Left kidney (tissue), 2 donors: ENCODE results near the gene PRR15L. TPM values are rescaled to one million over a fixed set of nuclear protein-coding genes. Genes with fewer than 3 reads are reported as not detected.
A peak's percentile ranks its signal among the peaks of the same experiment; 100 is the strongest.

ENCODE experiments used
- DNase-seq: peaks from one replicate; pipeline ENCODE4 v3.0.0-alpha.2; 2013
- polyA plus RNA-seq: library from polyadenylated mRNA; unstranded; fragments of 120-200 nt; gene quantifications from one replicate; pipeline ENCODE4 v1.2.1, GENCODE V29; 2013; ENCODE audit not compliant: insufficient read length

Gene PRR15L
- polyA plus RNA-seq, 1 donor = 17.7 TPM

DNA sequence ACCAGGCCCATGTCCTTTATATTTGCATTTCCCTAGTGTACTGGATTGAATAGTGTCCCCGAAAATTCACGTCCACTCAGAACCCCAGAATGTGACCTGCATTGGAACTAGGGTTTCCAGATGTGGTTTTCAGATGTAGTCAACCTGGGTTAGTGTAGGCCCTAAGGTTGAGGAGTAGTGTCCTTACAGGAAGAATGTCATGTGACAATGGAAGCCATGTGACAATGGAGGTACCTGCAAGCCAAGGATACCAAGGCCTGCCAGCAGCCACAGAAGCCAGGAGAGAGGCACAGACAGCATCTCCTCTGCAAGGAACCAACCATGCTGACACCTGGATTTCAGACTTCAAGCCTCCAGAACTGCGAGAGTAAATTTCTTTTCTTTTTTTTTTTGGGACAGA lies 5.2 kb upstream of the PRR15L start:
- DNase-seq = no peak

DNA sequence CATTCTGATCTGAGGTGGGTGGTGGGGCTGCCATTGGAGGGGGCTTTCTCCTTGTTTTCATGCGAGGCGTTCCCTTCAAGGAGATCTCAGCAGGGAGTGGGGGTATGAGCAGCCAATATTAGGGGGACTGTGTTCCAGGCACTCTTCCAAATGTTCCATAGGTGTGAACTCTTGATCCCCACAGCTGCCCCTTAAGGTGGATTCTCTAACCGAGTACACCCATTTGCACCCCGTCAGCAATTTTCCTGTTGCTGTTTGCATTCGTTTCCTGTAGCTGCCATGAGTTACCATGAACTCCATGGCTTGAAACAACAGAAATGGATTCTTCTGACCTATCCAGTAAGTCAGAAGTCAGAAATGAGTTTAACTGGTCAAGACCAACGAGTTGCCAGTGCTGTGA lies 3.7 kb upstream of the PRR15L start:
- no peak for DNase-seq

GRCh38 chr17:47959825-47960655 lies 2.4 kb upstream of the PRR15L start:
- DNase-seq = no peak

GRCh38 chr17:47956791-47957590 lies 692 bp downstream of the PRR15L start:
- no peak for DNase-seq

DNA sequence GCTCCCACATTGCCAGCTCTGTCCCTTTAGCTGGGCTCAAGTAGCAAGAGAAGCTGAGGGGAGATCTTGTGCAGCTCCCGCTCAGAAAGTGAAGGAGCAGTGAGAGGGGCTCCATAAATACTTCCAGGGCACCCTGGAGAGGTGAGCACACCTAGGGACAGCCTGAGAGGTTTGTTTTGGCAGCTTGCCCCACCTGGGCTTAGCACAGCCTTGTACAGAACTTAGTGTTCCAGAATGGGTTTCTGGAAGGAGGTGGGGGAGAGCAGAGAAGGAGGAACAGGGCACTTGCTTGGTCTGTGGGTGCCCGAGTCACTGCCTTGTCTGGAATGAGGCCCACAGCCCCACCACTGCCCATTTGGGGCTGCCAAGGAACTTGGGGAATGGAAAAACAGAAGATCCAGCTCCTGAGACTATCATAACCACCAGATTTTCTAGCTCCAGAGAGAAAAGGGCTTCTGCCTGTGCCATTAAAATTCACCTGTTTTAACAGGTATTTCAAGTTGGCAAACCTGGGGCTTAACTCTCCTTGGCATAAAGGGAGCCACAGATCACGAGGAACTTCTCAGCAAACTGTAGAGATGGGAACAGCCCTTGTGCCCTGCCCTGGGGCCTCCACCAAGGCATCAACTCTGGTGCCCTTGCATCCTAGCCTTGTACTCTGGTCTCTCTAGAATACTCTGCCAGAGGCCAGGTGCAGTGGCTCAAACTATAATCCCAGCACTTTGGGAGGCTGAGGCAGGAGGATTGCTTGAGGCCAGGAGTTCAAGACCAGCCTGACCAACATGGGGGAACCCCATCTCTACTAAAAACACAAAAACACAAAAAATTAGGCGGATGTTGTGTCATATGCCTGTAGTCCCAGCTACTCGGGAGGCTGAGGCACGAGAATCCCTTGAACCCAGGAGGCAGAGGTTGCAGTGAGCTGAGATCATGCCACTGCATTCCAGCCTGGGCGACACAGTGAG lies 1.9 kb downstream of the PRR15L start:
- DNase-seq = no peak

DNA sequence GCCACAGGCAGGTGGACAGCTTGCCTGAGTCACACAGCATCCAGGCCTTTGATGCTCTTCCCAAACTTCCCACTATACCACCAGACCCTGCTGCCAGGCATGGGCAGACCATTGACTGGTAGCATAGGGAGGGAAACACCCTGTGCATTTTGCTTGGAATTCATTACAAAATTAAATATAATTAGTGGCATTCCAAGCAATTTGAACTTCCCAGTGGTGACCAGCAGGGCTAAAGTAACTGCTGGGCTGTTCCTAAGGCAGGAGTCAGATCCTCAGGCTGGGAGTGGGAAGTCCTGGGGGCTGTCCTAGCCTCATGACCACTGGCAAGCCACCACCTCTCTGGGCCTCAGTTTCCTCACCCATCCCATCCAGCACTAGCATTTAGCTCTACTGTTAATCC lies 3.8 kb downstream of the PRR15L start:
- DNase-seq = no peak

GRCh38 chr17:47952171-47953021 lies 5.3 kb downstream of the PRR15L start:
- no peak for DNase-seq

DNA sequence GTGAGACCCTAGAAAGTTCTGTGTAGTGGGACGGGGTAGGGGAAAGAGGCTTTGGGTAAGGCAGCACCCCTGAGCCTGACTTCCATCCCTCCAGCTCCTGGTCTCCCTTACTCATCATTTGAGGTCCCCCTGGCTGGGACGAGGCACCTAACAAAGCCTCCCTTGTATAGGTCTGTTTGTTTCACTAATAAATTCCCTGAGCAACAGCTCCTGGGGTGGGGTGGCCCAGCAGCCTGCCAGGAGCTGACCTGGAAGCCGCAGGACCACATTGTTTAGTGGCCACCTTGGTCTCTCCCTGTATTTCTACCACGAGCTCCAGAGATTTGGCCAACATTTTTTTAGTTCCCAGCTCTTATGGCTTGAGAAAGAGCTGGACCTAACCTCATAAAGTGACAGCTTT lies 7.2 kb downstream of the PRR15L start:
- DNase-seq = no peak

GRCh38 chr17:47949946-47950345 lies 7.7 kb downstream of the PRR15L start:
- DNase-seq = no peak

- DNase-seq = peak; percentile 84
Observed at GRCh38 chr17:47949197-47949759, 8.4 kb downstream of the PRR15L start.

GRCh38 chr17:47948706-47949196 lies 8.9 kb downstream of the PRR15L start:
- no peak for DNase-seq

DNA sequence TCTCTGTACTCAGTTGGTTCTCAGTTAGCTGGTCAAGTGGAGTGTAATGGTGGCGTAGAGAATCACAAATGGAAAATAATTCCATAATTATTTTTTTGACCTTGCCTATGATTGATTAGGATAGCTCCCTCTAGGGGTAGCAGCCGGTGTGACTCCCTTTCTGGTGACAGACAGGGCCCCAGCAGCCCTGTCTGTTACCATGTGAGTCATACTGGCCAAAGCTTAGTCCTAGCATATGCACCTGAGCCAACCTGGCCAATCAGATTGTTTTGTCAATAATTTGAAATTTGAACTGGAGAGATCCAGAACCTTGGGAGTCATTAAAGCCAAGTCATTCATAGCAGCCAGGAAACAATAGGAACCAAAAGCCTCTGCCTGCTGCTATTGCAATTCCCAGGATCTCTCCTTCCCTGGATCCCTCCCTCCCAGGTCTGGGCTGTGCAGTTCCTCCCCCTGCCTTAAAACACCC lies 10.7 kb downstream of the PRR15L start:
- no peak for DNase-seq

DNA sequence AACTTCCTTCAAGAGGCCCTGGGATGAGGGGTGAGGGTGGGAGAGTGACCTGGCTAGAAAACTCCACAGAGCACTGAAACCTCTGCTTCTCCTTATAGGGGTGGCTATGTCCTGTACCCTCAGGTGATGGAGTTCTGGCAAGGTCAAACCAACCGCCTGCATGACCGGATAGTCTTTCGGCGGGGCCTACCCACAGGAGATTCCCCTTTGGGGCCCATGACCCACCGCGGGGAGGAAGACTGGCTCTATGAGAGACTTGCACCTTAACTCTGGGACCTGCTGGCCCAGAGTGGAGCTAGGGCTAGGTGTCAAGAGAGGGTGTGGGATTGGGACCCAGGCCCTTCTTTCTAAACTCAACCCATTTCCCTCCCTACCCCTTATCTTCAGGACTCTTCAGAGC lies 11.2 kb downstream of the PRR15L start:
- DNase-seq = no peak

DNA sequence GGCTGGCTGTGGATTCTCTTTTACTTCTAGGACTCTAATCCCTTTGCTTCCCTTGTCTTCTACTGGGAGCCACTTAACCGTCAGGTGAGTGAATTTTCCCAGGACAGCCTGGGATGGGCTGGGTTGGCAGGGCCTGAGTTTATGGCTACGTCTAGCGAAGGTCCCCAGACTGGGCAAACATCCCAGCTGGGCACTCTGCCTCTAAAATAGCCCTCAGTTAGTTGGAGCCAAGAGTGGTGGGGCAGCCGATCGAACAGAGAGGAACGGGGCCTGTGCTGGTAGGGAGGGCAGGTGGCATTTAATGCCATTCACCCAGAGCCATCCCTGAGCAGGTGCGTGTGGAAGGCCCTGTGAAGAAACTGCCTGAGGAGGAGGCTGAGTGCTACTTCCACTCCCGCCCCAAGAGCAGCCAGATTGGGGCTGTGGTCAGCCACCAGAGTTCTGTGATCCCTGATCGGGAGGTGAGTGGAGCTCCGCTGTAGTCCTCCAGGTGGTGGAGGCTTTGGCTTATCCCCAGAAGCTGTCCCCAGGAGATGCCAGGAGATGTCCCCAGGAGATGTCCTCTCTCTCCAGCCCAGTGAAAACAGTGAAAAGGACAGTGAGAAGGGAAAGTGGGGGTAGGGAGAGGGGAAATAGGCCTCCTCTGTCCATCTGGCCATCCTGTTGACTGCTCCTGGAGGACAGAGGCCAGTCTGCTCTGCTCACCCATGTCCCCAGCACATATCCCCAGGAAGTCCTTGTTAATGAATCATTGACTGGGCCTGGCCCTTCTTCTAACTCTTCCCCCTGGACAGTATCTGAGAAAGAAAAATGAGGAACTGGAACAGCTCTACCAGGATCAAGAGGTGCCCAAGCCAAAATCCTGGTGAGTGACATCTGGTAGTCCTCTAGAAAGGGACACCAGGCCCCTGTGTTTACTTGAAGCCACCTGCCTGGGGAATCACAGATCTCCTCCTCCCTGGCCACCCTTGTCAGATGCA lies 11.9 kb downstream of the PRR15L start:
- DNase-seq = no peak

GRCh38 chr17:47945080-47945479 lies 12.6 kb downstream of the PRR15L start:
- no peak for DNase-seq

GRCh38 chr17:47942568-47942967 lies 15.1 kb downstream of the PRR15L start:
- DNase-seq = no peak

DNA sequence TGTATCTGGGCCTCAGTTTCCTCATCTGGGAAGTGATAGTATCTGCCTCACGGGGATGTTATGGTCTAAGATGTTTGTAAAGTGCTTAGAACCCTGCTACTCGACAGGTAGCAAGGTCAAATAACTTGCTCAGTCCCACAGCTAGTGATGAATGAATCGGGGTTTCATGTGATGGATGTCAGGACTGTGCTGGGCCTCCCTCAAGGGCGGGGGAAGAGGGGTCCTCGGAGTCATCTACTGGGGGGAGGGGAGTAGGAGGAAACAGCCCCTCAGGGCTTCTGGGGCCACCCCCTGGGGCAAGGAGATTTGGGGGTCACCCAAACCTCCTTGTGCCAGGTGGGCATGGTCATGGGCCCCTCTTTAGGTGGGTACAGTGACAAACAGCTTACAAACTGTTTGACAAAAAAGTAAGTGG lies 15.6 kb downstream of the PRR15L start:
- DNase-seq = no peak

DNA sequence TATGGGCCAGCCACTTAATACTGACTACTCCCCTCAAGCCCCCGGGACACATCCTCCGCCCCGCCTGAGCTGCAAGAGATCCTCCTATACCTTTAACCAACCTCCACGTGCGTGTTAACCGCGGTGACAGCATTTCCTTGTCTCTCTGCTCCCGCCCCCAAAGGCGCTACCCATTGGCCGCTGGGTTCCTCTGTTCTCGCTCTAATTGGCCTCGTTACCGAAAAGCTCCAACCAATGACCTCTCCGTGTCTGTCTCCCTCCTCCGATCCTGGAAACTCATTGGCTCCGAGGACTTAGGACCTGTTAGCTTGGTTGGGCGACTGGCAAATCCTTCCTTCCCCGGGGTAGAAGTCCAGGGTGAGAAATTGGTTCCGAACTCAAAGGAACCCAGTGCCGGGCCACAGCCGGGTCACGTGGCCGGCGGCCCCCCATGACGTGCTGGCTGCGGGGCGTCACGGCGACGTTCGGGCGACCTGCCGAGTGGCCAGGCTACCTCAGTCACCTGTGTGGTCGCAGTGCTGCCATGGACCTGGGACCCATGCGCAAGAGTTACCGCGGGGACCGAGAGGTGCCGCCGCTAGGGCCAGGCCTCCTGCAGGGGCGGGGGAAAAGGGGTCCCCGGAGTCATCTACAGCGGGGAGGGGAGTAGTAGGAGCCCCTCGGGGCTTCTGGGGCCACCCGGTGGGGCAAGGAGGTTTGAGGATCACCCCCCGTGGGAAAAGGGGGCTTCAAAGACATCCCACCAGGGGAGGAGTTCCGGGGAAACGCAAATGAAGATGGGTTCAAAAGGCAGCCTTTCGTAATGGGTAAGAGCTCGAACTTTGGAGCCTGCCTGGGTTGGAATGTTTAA lies 16.2 kb downstream of the PRR15L start, which contains the start of gene PNPO:
PNPO (plus strand) TSS at position 326 of the 850 bp plus-strand sequence; CDS start at position 431, 105 bp downstream.
- peak; percentile 95 for DNase-seq
